ENCODE results near the gene SOX6. TPM values are rescaled to one million over a fixed set of nuclear protein-coding genes. Genes with fewer than 3 reads are reported as not detected.

SOX6 gene
- total RNA-seq, 4 donors from 2014 or later: 25.3 to 42.3 (median 37.4) TPM

DNA sequence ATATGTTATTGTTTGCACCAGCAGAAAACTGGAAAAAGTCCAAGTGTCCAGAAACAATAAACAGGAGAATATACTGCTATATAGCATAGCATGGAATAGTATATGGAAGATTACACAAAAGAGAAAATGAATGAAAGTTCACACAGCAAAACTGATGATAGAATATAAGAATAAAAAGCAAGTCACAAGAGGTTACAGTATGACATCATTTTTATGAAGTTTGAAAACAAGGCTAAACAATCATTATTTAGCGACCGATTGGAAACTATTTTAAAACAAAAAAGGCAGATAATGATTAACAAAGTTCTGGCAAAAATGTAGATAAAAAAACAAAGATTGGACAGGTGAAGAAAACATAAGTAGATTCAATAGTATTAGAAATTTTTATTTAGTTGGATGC is 47.1 kb downstream of the SOX6 start:
- H3K27me3 ChIP-seq: no peaks in the 10 kb centered on the region
- DNase-seq (no peak), ATAC-seq (no peak)
- intact Hi-C loops (cut with DNase I; ENCODE audit: low total_unique reads): no loop called here
- H3K27ac ChIP-seq: no peak overlapping the region
- H3K4me1 ChIP-seq: peaks cover 12 to 23% of the 10 kb centered on the region in 2 donors
- H3K36me3 ChIP-seq: no peaks in the 10 kb centered on the region
- H3K9me3 ChIP-seq: no peaks in the 10 kb centered on the region
- no peak overlapping the region for H3K4me3 ChIP-seq
- TF ChIP-seq POLR2A (IDR thresholded peaks at IDR 0.05): no peak
- TF ChIP-seq, protein P1, sequence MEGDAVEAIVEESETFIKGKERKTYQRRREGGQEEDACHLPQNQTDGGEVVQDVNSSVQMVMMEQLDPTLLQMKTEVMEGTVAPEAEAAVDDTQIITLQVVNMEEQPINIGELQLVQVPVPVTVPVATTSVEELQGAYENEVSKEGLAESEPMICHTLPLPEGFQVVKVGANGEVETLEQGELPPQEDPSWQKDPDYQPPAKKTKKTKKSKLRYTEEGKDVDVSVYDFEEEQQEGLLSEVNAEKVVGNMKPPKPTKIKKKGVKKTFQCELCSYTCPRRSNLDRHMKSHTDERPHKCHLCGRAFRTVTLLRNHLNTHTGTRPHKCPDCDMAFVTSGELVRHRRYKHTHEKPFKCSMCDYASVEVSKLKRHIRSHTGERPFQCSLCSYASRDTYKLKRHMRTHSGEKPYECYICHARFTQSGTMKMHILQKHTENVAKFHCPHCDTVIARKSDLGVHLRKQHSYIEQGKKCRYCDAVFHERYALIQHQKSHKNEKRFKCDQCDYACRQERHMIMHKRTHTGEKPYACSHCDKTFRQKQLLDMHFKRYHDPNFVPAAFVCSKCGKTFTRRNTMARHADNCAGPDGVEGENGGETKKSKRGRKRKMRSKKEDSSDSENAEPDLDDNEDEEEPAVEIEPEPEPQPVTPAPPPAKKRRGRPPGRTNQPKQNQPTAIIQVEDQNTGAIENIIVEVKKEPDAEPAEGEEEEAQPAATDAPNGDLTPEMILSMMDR (IDR thresholded peaks at IDR 0.05 in 4 of 5, conservative IDR thresholded peaks at IDR 0.05 in 1 of 5): no peak
- in situ Hi-C loops (cut with MboI; ENCODE audit: low sequenced_read_pairs in 4 of 4): no loop called here

DNA sequence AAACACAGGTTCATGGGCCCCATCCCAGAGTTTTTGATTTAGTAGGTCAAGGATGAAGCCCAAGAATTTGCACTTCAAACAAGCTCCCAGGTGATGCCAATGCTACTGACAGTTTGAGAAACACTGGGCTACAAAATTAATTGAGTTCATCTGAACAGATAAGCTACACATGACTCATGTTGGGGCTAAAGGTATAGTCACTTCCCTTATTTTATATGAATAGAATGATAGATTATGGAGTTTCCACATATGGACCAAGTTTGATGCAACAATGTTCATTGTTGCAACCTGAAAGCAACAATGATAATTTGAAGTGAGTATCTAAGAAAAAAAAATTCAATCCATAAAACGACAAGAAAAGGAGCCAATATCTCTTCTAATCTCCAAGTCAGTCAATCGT is 54.9 kb downstream of the SOX6 start:
- peak overlapping the region in 1 of 4 donors; percentile 30 for H3K27ac ChIP-seq

DNA sequence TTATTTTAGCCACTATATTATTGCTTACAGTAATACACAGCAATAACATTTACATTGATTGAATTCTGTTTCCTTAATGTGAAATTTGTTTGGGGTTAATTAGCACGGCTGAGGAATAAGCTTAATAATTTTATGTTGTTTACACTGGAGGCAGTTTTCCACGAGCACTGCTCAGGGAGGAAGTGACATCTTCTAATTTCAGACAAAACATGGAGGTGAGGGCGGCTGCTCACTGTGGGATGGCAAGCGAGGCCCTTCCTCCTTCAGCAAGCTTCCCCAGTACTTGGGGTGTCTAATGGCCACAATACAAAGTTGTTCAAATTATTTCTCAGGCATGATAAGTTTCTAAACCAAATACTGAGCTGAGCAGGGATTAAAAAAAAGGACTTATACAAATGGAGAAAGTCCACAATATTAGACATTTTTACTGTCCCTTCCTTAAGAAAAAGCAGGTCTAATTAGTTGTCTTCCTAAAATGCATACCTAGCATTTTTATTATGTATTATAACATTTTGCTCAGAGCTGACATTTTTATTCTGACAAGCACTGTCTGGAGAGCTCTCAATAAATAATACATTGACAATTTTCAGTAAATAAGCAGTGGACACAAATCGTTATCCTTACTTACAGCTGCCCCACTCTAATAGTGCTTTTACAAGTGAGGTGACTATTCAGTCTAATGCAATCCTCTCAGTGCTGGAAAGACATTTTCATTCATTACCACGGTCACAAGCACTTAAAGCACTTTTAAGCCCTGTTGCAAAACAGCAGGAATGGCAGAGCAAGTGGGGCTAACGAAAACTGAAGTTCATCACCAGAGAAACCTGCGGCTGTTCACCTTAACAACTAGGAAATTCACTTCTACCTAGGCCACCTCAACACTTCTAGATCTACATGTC is 56.2 kb downstream of the SOX6 start:
- TF ChIP-seq POLR2A (IDR thresholded peaks at IDR 0.05): no peak
- TF ChIP-seq, protein P1 (IDR thresholded peaks at IDR 0.05 in 4 of 5, conservative IDR thresholded peaks at IDR 0.05 in 1 of 5): no peak
- ATAC-seq (peak in 1 of 2 donors; percentile 34), DNase-seq (no peak)
- in situ Hi-C loops (cut with MboI; ENCODE audit: low sequenced_read_pairs in 4 of 4): no loop called here
- Histone ChIP-seq H3K9me3 (no peaks in the 10 kb centered on the region), H3K36me3 (no peaks in the 10 kb centered on the region), H3K27ac (peak overlapping the region in 3 of 4 donors; percentile 24 to 39 (median 30)), H3K4me3 (no peak overlapping the region), H3K27me3 (no peaks in the 10 kb centered on the region), H3K4me1 (peaks cover 38 to 39% of the 10 kb centered on the region in 2 donors)
- intact Hi-C loops (cut with DNase I; ENCODE audit: low total_unique reads): loop anchor here (5.0 kb wide), 2 partner anchors 47 to 307 kb away; no protein-coding TSS in a partner anchor

More for the DNA sequence above, 54.9 kb downstream of the SOX6 start:
- H3K4me1 ChIP-seq: peaks cover 25 to 28% of the 10 kb centered on the region in 2 donors
- in situ Hi-C loops (cut with MboI; ENCODE audit: low sequenced_read_pairs in 4 of 4): no loop called here
- no peak overlapping the region for H3K4me3 ChIP-seq
- H3K36me3 ChIP-seq: no peaks in the 10 kb centered on the region
- no peak for DNase-seq
- TF ChIP-seq, protein P1 (IDR thresholded peaks at IDR 0.05 in 4 of 5, conservative IDR thresholded peaks at IDR 0.05 in 1 of 5): no peak
- no peak for TF ChIP-seq POLR2A (IDR thresholded peaks at IDR 0.05)
- no peaks in the 10 kb centered on the region for H3K9me3 ChIP-seq
- H3K27me3 ChIP-seq: no peaks in the 10 kb centered on the region
- intact Hi-C loops (cut with DNase I; ENCODE audit: low total_unique reads): no loop called here
- ATAC-seq: no peak

DNA sequence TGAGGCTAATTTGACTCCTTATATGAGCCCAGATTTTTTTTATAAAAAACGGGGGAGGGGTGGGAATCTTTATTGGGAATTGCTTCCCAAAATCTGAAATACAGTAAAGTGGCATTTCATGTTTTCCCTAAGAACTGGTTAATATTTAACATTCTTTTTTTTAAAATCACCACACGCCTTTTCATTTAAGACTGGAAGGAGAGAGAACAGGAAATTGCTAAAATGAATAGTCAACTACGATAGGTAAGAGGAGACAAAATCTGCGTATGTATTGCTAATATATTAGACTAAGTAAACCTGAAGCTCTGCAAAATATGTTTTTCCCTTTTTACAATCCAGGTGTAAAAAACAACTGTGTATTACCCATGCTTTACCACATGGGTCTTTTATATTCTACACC is 57.0 kb downstream of the SOX6 start:
- no peaks in the 10 kb centered on the region for H3K36me3 ChIP-seq

More for the DNA sequence above, 57.0 kb downstream of the SOX6 start:
- intact Hi-C loops (cut with DNase I; ENCODE audit: low total_unique reads): loop anchor here (5.0 kb wide), 2 partner anchors 48 to 308 kb away; no protein-coding TSS in a partner anchor
- H3K27ac ChIP-seq: peak overlapping the region in 1 of 4 donors; percentile 39
- ATAC-seq (no peak), DNase-seq (no peak)
- in situ Hi-C loops (cut with MboI; ENCODE audit: low sequenced_read_pairs in 4 of 4): no loop called here
- no peaks in the 10 kb centered on the region for H3K9me3 ChIP-seq
- H3K4me1 ChIP-seq: peaks cover 44 to 46% of the 10 kb centered on the region in 2 donors
- TF ChIP-seq POLR2A (IDR thresholded peaks at IDR 0.05): no peak
- TF ChIP-seq, protein P1 (IDR thresholded peaks at IDR 0.05 in 4 of 5, conservative IDR thresholded peaks at IDR 0.05 in 1 of 5): no peak
- H3K4me3 ChIP-seq: no peak overlapping the region
- no peaks in the 10 kb centered on the region for H3K27me3 ChIP-seq
